HepG2 (cell line): ENCODE measurements around the gene OR51G1.

Experiments used
- GABPA ChIP-seq, 2 experiments: IDR thresholded peaks; 2 replicates each; pipeline ENCODE4 v1.6.1; 2011 to 2016; ENCODE audit warnings: low read depth in 2 of 2, low read length in 1 of 2, missing biosample characterization in 1 of 2, missing genetic modification characterization in 1 of 2
- IRF2 ChIP-seq: IDR thresholded peaks from 2 replicates; pipeline ENCODE4 v1.6.1; 2018; ENCODE audit warnings: missing genetic modification reagents, missing compliant biosample characterization
- MED1 ChIP-seq: sonication (generic); formaldehyde crosslinking; IDR thresholded peaks from 2 replicates; pipeline ENCODE4 v1.4.0; 2020; ENCODE audit warnings: missing genetic modification reagents
- MEIS1 ChIP-seq: sonication (generic); formaldehyde crosslinking; IDR thresholded peaks from 2 replicates; pipeline ENCODE4 v1.9.0; 2021; ENCODE audit warnings: mild to moderate bottlenecking, missing genetic modification reagents, moderate library complexity, borderline replicate concordance
- TAF15 ChIP-seq: fragments of 200-400 bp; formaldehyde crosslinking; IDR thresholded peaks from one replicate; pipeline ENCODE4 v1.6.1; 2018; ENCODE audit warnings: mild to moderate bottlenecking, low read depth, low read length; ENCODE audit not compliant: poor library complexity, severe bottlenecking
- TCF7 ChIP-seq: sonication (generic); IDR thresholded peaks from 2 replicates; pipeline ENCODE4 v1.6.1; 2016; ENCODE audit warnings: antibody characterized with exemption, low read depth
- ZSCAN20 ChIP-seq: sonication (generic); formaldehyde crosslinking; IDR thresholded peaks from 2 replicates; pipeline ENCODE4 v1.4.0; 2020; ENCODE audit warnings: missing genetic modification reagents, mild to moderate bottlenecking, borderline replicate concordance
- TF ChIP-seq, protein P1 (sequence below): sonication (generic); formaldehyde crosslinking; IDR thresholded peaks from 2 replicates; pipeline ENCODE4 v1.4.0; 2020; ENCODE audit warnings: missing genetic modification reagents
- TF ChIP-seq, protein P2 (sequence below): sonication (generic); formaldehyde crosslinking; IDR thresholded peaks from 2 replicates; pipeline ENCODE4 v1.5.0; 2020; ENCODE audit warnings: mild to moderate bottlenecking, missing genetic modification reagents, moderate library complexity

DNA sequence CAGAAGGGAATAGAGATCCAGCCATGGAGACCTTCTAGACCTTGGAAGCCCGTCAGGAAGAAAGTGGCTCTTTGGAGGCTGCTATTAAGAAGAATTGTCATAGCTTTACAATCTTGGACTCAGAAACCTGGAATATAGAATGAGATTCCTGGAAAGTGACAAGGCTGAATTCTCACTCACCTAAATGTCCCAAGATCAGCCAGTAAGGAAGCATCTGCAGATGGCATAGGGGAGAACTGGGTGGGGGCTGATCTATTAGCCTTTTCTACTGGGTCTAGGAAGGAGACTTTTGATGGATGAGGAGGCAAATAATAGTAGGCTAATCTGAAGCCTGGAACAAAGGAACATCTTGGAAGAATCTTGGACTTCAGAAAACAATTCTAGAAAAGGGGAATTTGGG, at the start of gene OR51G1:
- TF ChIP-seq ZSCAN20 (CRISPR knock-in tag) (no peak), TCF7 (no peak), GABPA (IDR thresholded peaks at IDR 0.05; ENCODE audit: low read depth, low read length) (no peak), GABPA (CRISPR knock-in tag; IDR thresholded peaks at IDR 0.05; ENCODE audit: low read depth) (no peak), MEIS1 (CRISPR knock-in tag) (no peak), MED1 (CRISPR knock-in tag) (no peak), TAF15 (no peak), IRF2 (CRISPR knock-in tag) (no peak)
- TF ChIP-seq, protein P1, sequence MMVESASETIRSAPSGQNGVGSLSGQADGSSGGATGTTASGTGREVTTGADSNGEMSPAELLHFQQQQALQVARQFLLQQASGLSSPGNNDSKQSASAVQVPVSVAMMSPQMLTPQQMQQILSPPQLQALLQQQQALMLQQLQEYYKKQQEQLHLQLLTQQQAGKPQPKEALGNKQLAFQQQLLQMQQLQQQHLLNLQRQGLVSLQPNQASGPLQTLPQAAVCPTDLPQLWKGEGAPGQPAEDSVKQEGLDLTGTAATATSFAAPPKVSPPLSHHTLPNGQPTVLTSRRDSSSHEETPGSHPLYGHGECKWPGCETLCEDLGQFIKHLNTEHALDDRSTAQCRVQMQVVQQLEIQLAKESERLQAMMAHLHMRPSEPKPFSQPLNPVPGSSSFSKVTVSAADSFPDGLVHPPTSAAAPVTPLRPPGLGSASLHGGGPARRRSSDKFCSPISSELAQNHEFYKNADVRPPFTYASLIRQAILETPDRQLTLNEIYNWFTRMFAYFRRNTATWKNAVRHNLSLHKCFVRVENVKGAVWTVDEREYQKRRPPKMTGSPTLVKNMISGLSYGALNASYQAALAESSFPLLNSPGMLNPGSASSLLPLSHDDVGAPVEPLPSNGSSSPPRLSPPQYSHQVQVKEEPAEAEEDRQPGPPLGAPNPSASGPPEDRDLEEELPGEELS (CRISPR knock-in tag) = no peak
- TF ChIP-seq, protein P2, sequence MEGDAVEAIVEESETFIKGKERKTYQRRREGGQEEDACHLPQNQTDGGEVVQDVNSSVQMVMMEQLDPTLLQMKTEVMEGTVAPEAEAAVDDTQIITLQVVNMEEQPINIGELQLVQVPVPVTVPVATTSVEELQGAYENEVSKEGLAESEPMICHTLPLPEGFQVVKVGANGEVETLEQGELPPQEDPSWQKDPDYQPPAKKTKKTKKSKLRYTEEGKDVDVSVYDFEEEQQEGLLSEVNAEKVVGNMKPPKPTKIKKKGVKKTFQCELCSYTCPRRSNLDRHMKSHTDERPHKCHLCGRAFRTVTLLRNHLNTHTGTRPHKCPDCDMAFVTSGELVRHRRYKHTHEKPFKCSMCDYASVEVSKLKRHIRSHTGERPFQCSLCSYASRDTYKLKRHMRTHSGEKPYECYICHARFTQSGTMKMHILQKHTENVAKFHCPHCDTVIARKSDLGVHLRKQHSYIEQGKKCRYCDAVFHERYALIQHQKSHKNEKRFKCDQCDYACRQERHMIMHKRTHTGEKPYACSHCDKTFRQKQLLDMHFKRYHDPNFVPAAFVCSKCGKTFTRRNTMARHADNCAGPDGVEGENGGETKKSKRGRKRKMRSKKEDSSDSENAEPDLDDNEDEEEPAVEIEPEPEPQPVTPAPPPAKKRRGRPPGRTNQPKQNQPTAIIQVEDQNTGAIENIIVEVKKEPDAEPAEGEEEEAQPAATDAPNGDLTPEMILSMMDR (CRISPR knock-in tag) = no peak
